ELF-1 (cell line): ENCODE results near the gene CD3D.
"Not testable (repeated sequence)": the region's sequence is repeated elsewhere in the genome, so short reads cannot be mapped to it uniquely, and the experiment has no call there.

ENCODE experiments used
- DNase-seq: peaks from one replicate; pipeline ENCODE4 v3.0.0-alpha.2; 2016; ENCODE audit warnings: low read depth, low spot score

Gene CD3D

DNA sequence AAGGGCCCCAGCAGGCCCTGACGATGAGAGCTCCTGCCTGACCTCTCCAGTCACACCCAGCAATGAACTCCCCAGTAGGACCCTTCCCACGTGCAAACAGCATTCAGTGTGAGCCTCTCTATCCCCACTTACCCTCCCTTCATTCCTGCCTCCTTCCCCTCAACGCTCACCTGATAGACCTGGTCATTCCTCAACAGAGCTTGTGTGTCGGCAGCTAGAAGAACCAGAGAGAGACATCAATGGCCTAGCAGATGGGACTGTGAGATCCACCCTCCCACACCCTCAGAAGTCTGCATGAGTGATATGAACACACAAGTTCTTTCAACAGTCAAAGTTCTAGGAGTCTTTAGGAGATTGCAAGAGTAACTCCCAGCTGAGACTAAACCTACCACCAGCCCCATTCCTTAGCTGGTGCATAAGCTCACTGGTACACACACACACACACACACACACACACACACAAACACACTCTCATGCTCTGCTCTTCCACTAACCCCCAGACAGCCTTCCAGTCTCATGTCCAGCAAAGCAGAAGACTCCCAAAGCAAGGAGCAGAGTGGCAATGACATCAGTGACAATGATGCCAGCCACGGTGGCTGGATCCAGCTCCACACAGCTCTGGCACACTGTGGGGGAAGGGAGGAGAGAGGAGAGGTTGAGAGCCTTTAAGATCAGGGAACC lies 3.1 kb downstream of the CD3D start:
- no peak for DNase-seq

DNA sequence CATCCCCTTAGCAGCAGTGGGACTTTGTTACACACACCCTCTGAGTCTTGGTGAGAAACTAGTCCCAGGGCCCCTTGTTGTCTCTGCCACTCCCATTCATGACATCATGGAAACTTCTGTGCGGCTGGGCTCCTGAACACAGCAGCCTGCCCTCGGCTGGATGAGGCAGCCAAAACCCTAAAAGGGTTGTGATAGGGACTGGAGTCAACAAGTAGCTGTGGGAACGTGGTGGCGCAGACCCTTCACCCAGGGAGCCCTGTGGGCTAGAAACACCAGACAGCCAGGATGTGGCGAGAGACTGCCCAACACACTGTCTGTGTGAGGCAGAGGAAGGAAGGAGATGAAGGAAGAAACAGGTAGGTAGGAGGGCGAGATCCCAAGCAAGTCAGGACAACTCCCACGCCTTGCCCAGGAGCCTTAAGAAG lies 3.9 kb downstream of the CD3D start:
- DNase-seq, result peak; percentile 44

DNA sequence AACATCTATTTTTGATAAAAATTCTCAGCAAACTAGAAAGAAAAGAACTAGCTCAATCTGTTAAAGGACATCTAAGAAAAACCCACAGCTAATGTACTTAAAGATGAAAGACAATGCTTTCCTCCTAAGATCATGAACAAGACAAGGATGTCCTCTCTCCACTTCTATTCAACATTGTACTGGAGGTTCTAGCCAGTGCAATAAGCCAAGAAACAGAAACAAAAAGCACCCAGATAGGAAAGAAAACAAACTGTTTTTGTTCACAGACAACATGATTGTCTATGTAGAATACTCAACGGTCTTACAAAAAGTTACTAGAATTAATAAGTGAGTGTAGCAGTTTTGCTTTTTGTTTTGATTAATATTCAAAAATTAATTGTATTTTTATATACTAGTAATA lies 7.8 kb downstream of the CD3D start:
- DNase-seq, result no peak

GRCh38 chr11:118328745-118329144 lies 13.8 kb downstream of the CD3D start:
- no peak for DNase-seq

- DNase-seq, result no peak
Observed at GRCh38 chr11:118325283-118325682, 17.2 kb downstream of the CD3D start.

DNA sequence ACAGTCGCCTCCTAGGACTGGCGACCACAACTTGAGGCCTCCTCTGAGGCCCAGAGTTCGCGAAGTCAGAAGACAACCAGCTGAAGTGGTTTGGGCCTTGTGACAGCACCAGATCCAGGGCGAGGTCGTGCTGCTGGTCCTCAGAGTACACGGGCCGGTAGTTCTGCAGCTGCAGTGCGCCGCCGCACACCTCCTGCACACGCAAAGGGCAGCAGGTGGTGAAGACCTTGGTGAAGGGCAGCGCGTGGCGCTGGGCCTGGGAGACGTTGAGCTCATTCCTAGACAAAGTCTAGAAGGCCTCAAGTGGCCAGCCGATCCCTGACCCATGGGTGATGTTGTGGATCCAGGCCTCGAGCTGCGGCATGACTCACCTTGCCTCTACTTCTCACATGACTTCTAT lies 19.8 kb downstream of the CD3D start:
- DNase-seq, result no peak

- peak; percentile 56 for DNase-seq
Observed at GRCh38 chr11:118321386-118322082, 21.0 kb downstream of the CD3D start.

DNA sequence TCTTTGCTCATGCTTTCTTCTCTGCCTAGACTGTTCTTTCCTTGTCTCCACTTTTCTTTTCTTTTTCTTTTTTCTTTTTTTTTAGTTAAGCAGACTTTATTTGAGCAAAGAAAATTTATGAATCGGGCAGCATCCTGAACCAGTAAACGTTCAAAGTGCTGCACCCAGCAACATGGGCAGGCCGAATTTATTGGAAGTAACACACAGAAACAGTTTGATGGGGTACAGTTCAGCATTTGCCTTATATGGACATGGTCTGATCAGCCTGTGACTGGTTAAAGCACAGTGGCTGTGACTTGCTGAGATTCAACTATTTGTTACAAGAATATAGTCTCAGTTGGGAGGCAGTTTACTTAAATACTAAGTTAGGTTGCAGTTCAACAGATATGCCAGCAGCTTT lies 22.0 kb downstream of the CD3D start:
- DNase-seq, result no peak

DNA sequence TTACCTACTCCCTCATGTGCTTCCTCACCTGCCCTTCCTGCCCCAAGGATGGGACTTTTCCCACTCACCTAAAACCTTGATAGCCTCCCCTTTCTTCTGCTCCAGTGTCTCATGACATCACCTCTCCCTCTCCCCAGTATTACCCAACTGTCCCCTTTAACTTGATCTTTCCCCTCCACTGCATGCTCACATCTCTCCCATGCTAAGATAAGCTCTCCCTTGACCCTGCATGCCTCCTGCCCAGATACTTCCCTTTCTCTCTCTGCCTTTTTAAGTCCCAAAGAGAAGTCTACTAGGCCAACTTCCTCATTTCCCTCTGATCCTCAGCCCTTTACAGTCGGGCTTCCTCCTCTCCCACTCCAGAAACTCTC lies 23.2 kb downstream of the CD3D start:
- no peak for DNase-seq

- no peak for DNase-seq
Observed at GRCh38 chr11:118318581-118319336, 23.7 kb downstream of the CD3D start.

DNA sequence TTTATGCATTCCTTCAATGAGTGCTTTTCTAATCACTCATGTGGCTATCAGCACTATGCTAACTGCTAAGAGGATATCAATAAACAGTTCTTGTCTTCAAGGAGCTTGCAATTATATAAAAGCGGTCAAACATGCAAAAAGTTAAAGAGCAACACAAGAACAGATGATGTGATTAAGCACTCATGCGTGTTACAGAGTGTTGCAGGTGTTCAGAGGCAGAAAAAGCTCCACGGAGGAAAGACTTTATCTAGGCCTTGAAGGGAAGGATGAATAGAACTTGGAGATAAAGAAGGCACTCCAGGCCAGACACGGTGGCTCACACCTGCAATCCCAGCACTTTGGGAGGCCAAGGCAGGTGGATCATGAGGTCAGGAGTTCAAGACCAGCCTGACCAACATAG lies 24.4 kb downstream of the CD3D start:
- DNase-seq, result no peak

DNA sequence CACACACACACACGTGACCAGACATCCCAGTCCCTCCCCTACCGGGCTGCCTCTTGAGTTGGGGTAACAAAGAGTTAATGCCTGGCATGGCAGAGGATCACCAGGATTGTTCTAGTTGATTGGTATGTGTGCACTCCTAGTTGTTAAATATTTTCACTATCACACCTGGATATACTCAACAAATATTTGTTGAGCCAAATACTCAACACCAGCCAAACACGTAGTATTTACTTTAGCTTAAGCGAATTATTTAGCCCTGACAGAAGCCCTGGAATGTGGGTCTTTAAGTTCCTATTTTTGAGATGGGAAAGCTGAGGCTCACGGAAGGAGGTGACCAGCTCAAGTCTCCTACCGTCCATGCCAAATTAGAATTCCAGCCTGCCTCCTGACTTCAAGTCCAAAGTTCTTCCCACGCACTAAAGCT lies 27.5 kb downstream of the CD3D start:
- no peak for DNase-seq

DNA sequence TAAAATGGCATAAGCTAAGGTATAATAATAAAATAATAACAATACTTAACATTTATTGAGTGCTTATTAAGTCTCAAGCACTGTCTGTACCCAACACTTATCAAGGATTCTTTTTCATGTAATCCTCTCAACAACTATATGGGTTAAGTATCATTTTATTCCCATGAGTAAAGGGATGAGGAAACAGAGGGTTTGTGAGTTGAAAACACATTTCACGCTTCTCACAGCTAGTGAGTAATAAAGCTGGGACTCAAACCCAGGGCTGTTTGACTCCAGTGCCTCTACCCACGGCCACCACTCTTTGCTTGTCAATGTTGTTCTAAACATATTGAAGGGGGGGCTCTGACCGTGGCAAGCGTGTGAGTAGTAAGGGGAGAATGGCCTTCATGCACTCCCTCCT lies 29.3 kb downstream of the CD3D start:
- no peak for DNase-seq

GRCh38 chr11:118312328-118312727 lies 30.2 kb downstream of the CD3D start:
- DNase-seq, result no peak

- no peak for DNase-seq
Observed at GRCh38 chr11:118311518-118311917, 31.0 kb downstream of the CD3D start.

DNA sequence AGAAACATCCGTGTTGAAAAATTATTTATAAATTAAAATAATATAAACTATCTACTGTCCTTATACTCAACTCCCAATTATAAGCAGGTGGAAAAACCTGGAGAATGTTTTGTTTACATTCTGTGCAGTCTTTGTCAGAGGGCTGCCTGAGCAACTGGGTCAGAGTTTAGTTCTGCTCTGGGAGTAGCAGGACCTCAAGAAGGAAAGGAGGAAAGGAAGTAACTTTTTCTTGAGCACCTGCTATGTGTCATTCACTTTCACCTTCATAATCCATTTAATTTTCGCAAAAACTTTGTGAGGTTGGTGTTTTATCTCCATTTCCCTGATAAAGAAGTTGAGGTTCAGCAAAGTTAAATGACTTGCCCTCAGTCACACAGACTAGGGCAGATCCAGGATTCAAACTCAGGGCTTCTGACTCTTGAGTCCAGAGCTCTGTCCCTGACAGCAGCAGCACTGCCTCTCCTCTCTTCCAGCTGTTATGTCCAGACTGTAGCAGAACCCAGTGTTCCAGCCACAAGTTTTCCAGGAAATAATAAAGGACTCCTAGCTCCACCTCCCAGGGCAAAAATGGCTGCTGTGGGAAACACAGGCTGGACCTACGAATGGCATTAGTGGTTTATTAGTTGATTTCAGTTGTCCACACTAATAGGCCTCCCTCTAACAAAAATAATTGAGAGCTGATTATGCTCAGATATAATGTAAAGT lies 31.6 kb downstream of the CD3D start:
- no peak for DNase-seq

GRCh38 chr11:118310271-118310670 lies 32.2 kb downstream of the CD3D start:
- DNase-seq, result no peak

- not testable (repeated sequence) for DNase-seq
Observed at GRCh38 chr11:118308995-118309528, 33.4 kb downstream of the CD3D start.

- DNase-seq, result no peak
Observed at GRCh38 chr11:118306556-118306955, 35.9 kb downstream of the CD3D start.

DNA sequence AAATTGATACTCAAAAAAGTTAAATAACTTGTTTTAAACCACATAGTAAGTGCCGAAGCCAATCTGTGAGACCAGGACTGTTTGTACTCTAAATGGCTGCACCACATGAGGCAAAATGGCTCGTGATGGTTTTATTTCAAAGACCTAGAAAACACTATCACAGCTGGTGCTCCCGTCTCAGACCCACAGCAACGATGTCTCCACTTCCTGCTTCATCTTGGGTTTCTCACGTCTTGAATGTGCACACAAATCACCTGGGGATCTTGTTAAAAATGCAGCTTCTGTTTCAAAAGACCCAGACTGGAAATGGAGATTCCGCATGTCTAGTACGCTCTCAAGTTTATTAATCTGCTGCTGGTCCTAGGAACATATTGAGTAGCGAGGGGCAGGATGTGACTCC lies 36.8 kb downstream of the CD3D start:
- DNase-seq, result no peak

- DNase-seq, result no peak
Observed at GRCh38 chr11:118304568-118305248, 37.8 kb downstream of the CD3D start, which contains the start of gene CD3E. Gene CD3E (plus strand): TSS chr11:118304730. CDS start chr11:118304953, 223 bp downstream.
